H1 (cell line): ENCODE data around the gene KLHL29. TPM values are rescaled to one million over a fixed set of nuclear protein-coding genes. Genes with fewer than 3 reads are reported as not detected.

Source experiments
- CTCF ChIA-PET: fragments of 300-600 bp; sonication (Branson Sonifier 250); formaldehyde crosslinking; loops from one replicate; lab custom pipeline; 2021; ENCODE audit not compliant: partially characterized antibody; lab: Charles Lee
- POLR2A ChIA-PET: fragments of 300-600 bp; sonication (Branson Sonifier 250); formaldehyde crosslinking; loops from one replicate; lab custom pipeline; 2021; ENCODE audit warnings: inconsistent platforms; ENCODE audit not compliant: partially characterized antibody; lab: Charles Lee
- DNase-seq, 2 experiments: peaks; one replicate each; pipeline versions ENCODE4 v3.0.0 to v3.0.0-alpha.2; 2010 to 2022; ENCODE audit warnings: low spot score in 2 of 2, low read depth in 1 of 2, mixed read lengths in 1 of 2
- FAIRE-seq: peaks from 2 replicates; lab custom pipeline; 2011; peaks lifted over from hg19 to GRCh38; lab: Jason Lieb, UNC
- H2AFZ ChIP-seq: 2 replicates; pipeline ENCODE4 v1.8.1; 2012; ENCODE audit warnings: low read length, inconsistent platforms
- H2AK5ac ChIP-seq: 2 replicates; pipeline ENCODE4 v1.6.1; 2013; ENCODE audit warnings: low read depth, low read length
- H2BK120ac ChIP-seq: replicated peaks from 2 replicates; pipeline ENCODE3; 2013; ENCODE audit warnings: low read depth, low read length, inconsistent platforms
- H2BK12ac ChIP-seq: 2 replicates; pipeline ENCODE4 v1.6.1; 2013; ENCODE audit warnings: low read depth, low read length
- H2BK15ac ChIP-seq: 2 replicates; pipeline ENCODE4 v1.6.1; 2013; ENCODE audit warnings: low read length
- H2BK20ac ChIP-seq: 2 replicates; pipeline ENCODE4 v1.6.1; 2013; ENCODE audit warnings: low read length
- H2BK5ac ChIP-seq: 2 replicates; pipeline ENCODE4 v1.6.1; 2013; ENCODE audit warnings: low read depth, low read length
- H3K14ac ChIP-seq: 2 replicates; pipeline ENCODE4 v1.6.1; 2013; ENCODE audit warnings: inconsistent platforms; ENCODE audit not compliant: insufficient read length
- H3K18ac ChIP-seq: 2 replicates; pipeline ENCODE4 v1.6.1; 2013; ENCODE audit warnings: low read length; ENCODE audit errors: extremely low read depth
- H3K23ac ChIP-seq: 2 replicates; pipeline ENCODE4 v1.6.1; 2013; ENCODE audit warnings: inconsistent platforms; ENCODE audit not compliant: insufficient read length
- H3K23me2 ChIP-seq: 2 replicates; pipeline ENCODE4 v1.6.1; 2013; ENCODE audit warnings: low read depth, low read length
- H3K27ac ChIP-seq: 2 replicates; pipeline ENCODE4 v1.6.1; 2011; ENCODE audit warnings: low read depth, low read length, inconsistent platforms
- H3K27me3 ChIP-seq, 4 experiments: replicated peaks in 1 of 4; 1 replicate in 1 of 4; 2 replicates in 3 of 4; pipeline versions ENCODE4 v1.6.1 to v1.8.1; 2011 to 2013; ENCODE audit warnings: low read length in 3 of 4, mild to moderate bottlenecking in 3 of 4, inconsistent platforms in 2 of 4, mixed read lengths in 2 of 4, moderate library complexity in 1 of 4; ENCODE audit not compliant: control insufficient read depth in 3 of 4, insufficient read depth in 3 of 4; ENCODE audit errors: extremely low read depth in 1 of 4
- H3K36me3 ChIP-seq, 4 experiments: 2 replicates each; pipeline versions ENCODE4 v1.6.1 to v1.8.1; 2011 to 2013; ENCODE audit warnings: mild to moderate bottlenecking in 4 of 4, low read length in 3 of 4, moderate library complexity in 2 of 4, control low read depth in 1 of 4, inconsistent platforms in 1 of 4; ENCODE audit not compliant: insufficient read depth in 4 of 4, control insufficient read depth in 2 of 4
- H3K4ac ChIP-seq: replicated peaks from 2 replicates; pipeline ENCODE3; 2013; ENCODE audit warnings: low read length, low read depth, mixed read lengths, inconsistent platforms; ENCODE audit not compliant: insufficient read length
- H3K4me1 ChIP-seq, 4 experiments: replicated peaks in 1 of 4; 1 replicate in 1 of 4; 2 replicates in 3 of 4; pipeline versions ENCODE4 v1.6.1 to v1.8.1; 2011 to 2013; ENCODE audit warnings: low read length in 3 of 4, inconsistent platforms in 2 of 4, mixed read lengths in 1 of 4; ENCODE audit not compliant: insufficient read depth in 4 of 4, control insufficient read depth in 3 of 4
- H3K4me2 ChIP-seq, 2 experiments: 2 replicates each; pipeline versions ENCODE4 v1.6.1 to v1.8.1; 2011 to 2013; ENCODE audit warnings: low read depth in 2 of 2, low read length in 2 of 2, control low read depth in 1 of 2, inconsistent platforms in 1 of 2, mild to moderate bottlenecking in 1 of 2; ENCODE audit not compliant: insufficient read depth in 1 of 2
- H3K4me3 ChIP-seq, 4 experiments: fragments of 200-600, 300-600 bp in 1 of 4; sonication (generic), shearing (Covaris generic), sonication (Bioruptor Twin) in 1 of 4; 2 replicates each; pipeline versions ENCODE4 v1.5.1 to v1.8.1; 2011 to 2016; ENCODE audit warnings: low read length in 4 of 4, low read depth in 3 of 4, control low read depth in 2 of 4, inconsistent platforms in 2 of 4, mild to moderate bottlenecking in 2 of 4, mixed read lengths in 1 of 4, moderate library complexity in 1 of 4; ENCODE audit not compliant: insufficient read depth in 2 of 4; ENCODE audit errors: extremely low read depth in 1 of 4
- H3K56ac ChIP-seq: replicated peaks from 2 replicates; pipeline ENCODE3; 2013; ENCODE audit warnings: low read depth, mild to moderate bottlenecking, mixed read lengths, low read length, inconsistent platforms; ENCODE audit not compliant: insufficient read length
- H3K79me1 ChIP-seq: 2 replicates; pipeline ENCODE4 v1.6.1; 2013; ENCODE audit warnings: low read depth, low read length, control low read depth
- H3K79me2 ChIP-seq, 2 experiments: 2 replicates each; pipeline versions ENCODE4 v1.6.1 to v1.8.1; 2012 to 2013; ENCODE audit warnings: low read length in 2 of 2, mild to moderate bottlenecking in 2 of 2, inconsistent platforms in 1 of 2; ENCODE audit not compliant: insufficient read depth in 2 of 2, control insufficient read depth in 1 of 2
- H3K9ac ChIP-seq, 4 experiments: replicated peaks in 1 of 4; 1 replicate in 1 of 4; 2 replicates in 3 of 4; pipeline versions ENCODE4 v1.6.1 to v1.8.1; 2011 to 2013; ENCODE audit warnings: low read depth in 3 of 4, low read length in 3 of 4, control low read depth in 2 of 4, mild to moderate bottlenecking in 2 of 4, moderate library complexity in 2 of 4, inconsistent platforms in 1 of 4; ENCODE audit errors: extremely low read depth in 1 of 4
- H3K9me3 ChIP-seq, 2 experiments: 2 replicates each; pipeline versions ENCODE4 v1.6.1 to v1.8.1; 2012 to 2013; ENCODE audit warnings: mild to moderate bottlenecking in 2 of 2, moderate library complexity in 2 of 2, control low read depth in 1 of 2, inconsistent platforms in 1 of 2, low read depth in 1 of 2, low read length in 1 of 2, mixed read lengths in 1 of 2; ENCODE audit not compliant: insufficient read depth in 2 of 2
- H4K20me1 ChIP-seq, 2 experiments: replicated peaks in 1 of 2; 2 replicates each; pipeline versions ENCODE3 to v1.8.1; 2011 to 2013; ENCODE audit warnings: inconsistent platforms in 2 of 2, low read length in 2 of 2, mild to moderate bottlenecking in 1 of 2; ENCODE audit not compliant: insufficient read depth in 2 of 2, control insufficient read depth in 1 of 2
- H4K5ac ChIP-seq: 2 replicates; pipeline ENCODE4 v1.6.1; 2013; ENCODE audit warnings: low read length, low read depth, mixed read lengths, inconsistent platforms; ENCODE audit not compliant: insufficient read length
- H4K8ac ChIP-seq: 2 replicates; pipeline ENCODE4 v1.8.0; 2013; ENCODE audit warnings: mild to moderate bottlenecking, moderate library complexity, low read length, inconsistent platforms; ENCODE audit not compliant: insufficient read depth; ENCODE audit errors: extremely low read depth
- H4K91ac ChIP-seq: replicated peaks from 2 replicates; pipeline ENCODE3; 2013; ENCODE audit warnings: low read length, mixed read lengths, inconsistent platforms; ENCODE audit not compliant: insufficient read length
- BACH1 ChIP-seq: IDR thresholded peaks from 2 replicates; pipeline ENCODE4 v1.6.1; 2012; ENCODE audit warnings: low read length, improper control_type of control experiment
- CBX8 ChIP-seq: fragments of 300-800, 300-1000 bp; sonication (generic); IDR thresholded peaks from 2 replicates; pipeline ENCODE4 v1.7.1; 2016; ENCODE audit warnings: low read depth, low read length, borderline replicate concordance
- CEBPB ChIP-seq: IDR thresholded peaks from 2 replicates; pipeline ENCODE4 v1.6.1; 2012; ENCODE audit warnings: low read depth, low read length
- EGR1 ChIP-seq: IDR thresholded peaks from 2 replicates; pipeline ENCODE4 v1.6.1; 2011; ENCODE audit warnings: low read depth, low read length, borderline replicate concordance
- EP300 ChIP-seq, 2 experiments: IDR thresholded peaks; 1 replicate in 1 of 2; 2 replicates in 1 of 2; pipeline ENCODE4 v1.6.1; 2011 to 2012; ENCODE audit warnings: low read depth in 2 of 2, low read length in 2 of 2, mild to moderate bottlenecking in 2 of 2, borderline replicate concordance in 1 of 2, inconsistent platforms in 1 of 2, moderate library complexity in 1 of 2
- FOSL1 ChIP-seq: IDR thresholded peaks from 2 replicates; pipeline ENCODE4 v1.6.1; 2011; ENCODE audit warnings: mild to moderate bottlenecking, low read depth, low read length, moderate library complexity; ENCODE audit not compliant: insufficient read depth
- PHF8 ChIP-seq: fragments of 200-600 bp; sonication (generic); conservative IDR thresholded peaks from 2 replicates; pipeline ENCODE4 v1.7.1; 2012; ENCODE audit warnings: low read depth, mild to moderate bottlenecking, inconsistent platforms, low read length, moderate library complexity
- SAP30 ChIP-seq: fragments of 300-600 bp; sonication (generic); IDR thresholded peaks from 2 replicates; pipeline ENCODE4 v1.7.1; 2012; ENCODE audit warnings: low read length, moderate library complexity, mild to moderate bottlenecking, inconsistent platforms; ENCODE audit not compliant: insufficient read depth, insufficient replicate concordance
- TEAD4 ChIP-seq: IDR thresholded peaks from 2 replicates; pipeline ENCODE4 v1.6.1; 2012; ENCODE audit warnings: low read depth, low read length, inconsistent platforms, mixed read lengths
- WGBS, 2 experiments: shearing (Covaris generic) in 1 of 2; methylation state at CpG; one replicate each; pipeline versions ENCODE4 v1.1.6 to v1.1.7; 2013 to 2015; ENCODE audit warnings: low lambda C conversion rate in 2 of 2, mixed read lengths in 2 of 2, inconsistent platforms in 1 of 2, low coverage in 1 of 2, missing lambda C conversion rate in 1 of 2; ENCODE audit not compliant: insufficient replicate concordance in 2 of 2, insufficient coverage in 1 of 2, insufficient read length in 1 of 2; ENCODE audit errors: extremely low coverage in 1 of 2, missing lambda C conversion rate in 1 of 2; 5-methylcytosine and 5-hydroxymethylcytosine counted together
- polyA plus RNA-seq, 7 experiments: library from polyadenylated mRNA; depleted of rRNA in 3 of 7; stranded (reverse) in 5 of 7; unstranded in 2 of 7; fragments of >200 nt in 5 of 7; fragments of 200-250 nt in 2 of 7; gene quantifications; 1 replicate in 5 of 7; 2 replicates in 1 of 7; 4 replicates in 1 of 7; pipeline versions ENCODE4 v1.2.1 to v1.2.3, GENCODE V29; 2011 to 2013; ENCODE audit warnings: missing spikeins in 2 of 7, mixed read lengths in 2 of 7
- total RNA-seq: library from RNA; stranded (reverse); fragmentation: NEBNext Ultra II Directional; extraction: Animal tissue kit (Norgen Biotek cat#: 25700); gene quantifications from 2 replicates; pipeline ENCODE4 v1.2.1, GENCODE V29; 2021

KLHL29 gene
- total and polyA plus RNA-seq, 2 of the 8 experiments (the other 6 are each of a cell fraction or from before 2014, with no cell fraction given), result 1.1 to 4.7 TPM

DNA sequence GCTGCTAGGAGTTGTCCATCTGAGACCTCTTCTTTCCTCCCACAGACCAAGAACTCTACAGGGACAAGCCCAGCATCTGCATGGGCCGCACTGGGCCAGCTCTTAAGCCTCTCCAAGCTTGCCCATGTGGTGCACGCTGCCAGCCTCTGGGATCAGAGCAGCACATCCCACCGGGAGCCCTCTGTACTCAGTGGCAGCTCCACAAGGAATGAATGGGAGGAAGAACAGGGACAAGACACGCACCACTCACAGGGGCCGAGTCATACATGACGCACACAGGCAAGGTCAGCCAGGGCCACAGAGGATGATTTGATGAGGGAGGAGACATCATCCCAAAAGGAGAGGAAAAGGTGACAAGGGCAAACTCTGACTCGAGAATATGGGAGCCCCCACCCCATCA is 268.3 kb downstream of the KLHL29 start:
- Histone ChIP-seq H3K79me2 (no peaks in the 10 kb centered on the region), H2AFZ (no peak overlapping the region), H2BK12ac (no peak overlapping the region), H2BK120ac (no peak overlapping the region), H3K36me3 (no peaks in the 10 kb centered on the region; a peak in 1 of 8 replicates), H3K56ac (no peak overlapping the region), H4K91ac (no peak overlapping the region), H3K9me3 (no peaks in the 10 kb centered on the region), H3K27me3 (no peaks in the 10 kb centered on the region), H2BK5ac (no peak overlapping the region), H3K27ac (no peak overlapping the region), H4K8ac (no peak overlapping the region), H3K9ac (no peak overlapping the region; a peak in 1 of 7 replicates), H3K79me1 (no peaks in the 10 kb centered on the region), H4K20me1 (no peaks in the 10 kb centered on the region), H3K23me2 (no peaks in the 10 kb centered on the region), H3K4me3 (no peak overlapping the region), H2BK15ac (no peak overlapping the region), H3K4me1 (no peaks in the 10 kb centered on the region), H4K5ac (no peak overlapping the region), H2BK20ac (no peak overlapping the region), H3K23ac (no peak overlapping the region), H3K4ac (no peak overlapping the region), H2AK5ac (no peak overlapping the region), H3K14ac (no peak overlapping the region), H3K18ac (no peak overlapping the region; the same call in 1 of the 2 replicates), H3K4me2 (no peak overlapping the region)
- ChIA-PET CTCF (interaction anchor here (0.6 to 1.8 kb wide), 3 partner anchors 18 to 36 kb away, joined by 3 to 4 read pairs (median 4); no protein-coding TSS in a partner anchor), POLR2A (no interaction called here)
- DNase-seq, result no peak
- 78% methylated on average over 6 of the region's 7 CpGs; no CpG with 5 or more reads in 1 of the 2 experiments for WGBS, 2 experiments
- FAIRE-seq, result no peak
- no peak for TF ChIP-seq CBX8
- no peak for TF ChIP-seq CEBPB
- TF ChIP-seq PHF8, result no peak
- TF ChIP-seq FOSL1, result no peak
- TF ChIP-seq EP300 (IDR thresholded peaks at IDR 0.05; ENCODE audit: borderline replicate concordance in 1 of 2, low read depth in 2 of 2, low read length in 2 of 2), result no peak
- TF ChIP-seq EGR1, result no peak
- TF ChIP-seq TEAD4, result no peak
- no peak for TF ChIP-seq SAP30
- TF ChIP-seq BACH1, result no peak
